ENCODE results near the gene GNB2.
"Not testable (repeated sequence)": the region's sequence is repeated elsewhere in the genome, so short reads cannot be mapped to it uniquely, and the experiment has no call there.

GNB2 gene

DNA sequence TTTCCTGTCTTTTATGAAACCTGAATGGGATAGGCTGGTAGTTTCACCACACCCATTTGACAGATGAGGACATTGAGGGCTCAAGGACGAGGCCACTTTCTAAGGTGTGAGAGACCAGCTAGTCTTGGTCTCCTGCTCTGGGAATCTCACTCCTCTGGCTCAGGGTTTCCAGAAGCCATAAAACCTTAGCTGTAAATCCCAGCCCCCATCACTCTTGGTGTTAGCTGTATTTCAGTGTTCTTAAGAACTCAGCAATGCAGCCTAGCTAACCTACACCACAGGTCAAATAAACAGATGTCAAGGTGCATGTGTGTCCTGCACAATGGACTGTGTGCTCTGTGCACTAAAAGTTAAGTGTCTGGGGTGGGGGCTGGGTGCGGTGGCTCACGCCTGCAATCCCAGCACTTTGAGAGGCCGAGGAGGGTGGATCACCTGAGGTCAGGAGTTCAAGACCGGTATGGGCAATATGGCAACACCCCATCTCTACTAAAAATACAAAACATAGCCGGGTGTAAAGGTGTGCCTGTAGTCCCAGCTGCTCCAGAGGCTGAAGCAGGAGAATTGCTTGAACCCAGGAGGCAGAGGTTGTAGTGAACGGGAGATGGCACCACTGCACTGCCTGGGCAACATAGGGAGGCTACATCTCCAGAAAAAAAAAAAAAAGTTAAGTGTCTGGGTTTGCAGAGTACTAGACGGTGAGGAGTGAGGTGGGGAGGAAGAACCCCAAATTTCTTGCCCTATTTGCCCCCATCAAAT, 46.2 kb downstream of the GNB2 start:
- DNase-seq (ENCODE audit: low read depth, low spot score): no peak
- H3K4me3 ChIP-seq (ENCODE audit: low read length): no peak overlapping the region

- no peak for DNase-seq (ENCODE audit: low read depth, low spot score)
- H3K4me3 ChIP-seq (ENCODE audit: low read length): no peak within 1 kb of the TSS
These were observed 46.7 kb downstream of the GNB2 start, which contains the start of gene EPO for GRCh38 chr7:100720279-100720670. Gene EPO (plus strand): TSS chr7:100720468. CDS start chr7:100720981, 513 bp downstream.

- DNase-seq (ENCODE audit: low read depth, low spot score): no peak
- H3K4me3 ChIP-seq (ENCODE audit: low read length): no peak overlapping the region
These were observed 47.3 kb downstream of the GNB2 start for GRCh38 chr7:100720671-100721504.

- H3K4me3 ChIP-seq (ENCODE audit: low read length): no peak overlapping the region
- DNase-seq (ENCODE audit: low read depth, low spot score): no peak
These were observed 47.9 kb downstream of the GNB2 start for GRCh38 chr7:100721505-100721812.

DNA sequence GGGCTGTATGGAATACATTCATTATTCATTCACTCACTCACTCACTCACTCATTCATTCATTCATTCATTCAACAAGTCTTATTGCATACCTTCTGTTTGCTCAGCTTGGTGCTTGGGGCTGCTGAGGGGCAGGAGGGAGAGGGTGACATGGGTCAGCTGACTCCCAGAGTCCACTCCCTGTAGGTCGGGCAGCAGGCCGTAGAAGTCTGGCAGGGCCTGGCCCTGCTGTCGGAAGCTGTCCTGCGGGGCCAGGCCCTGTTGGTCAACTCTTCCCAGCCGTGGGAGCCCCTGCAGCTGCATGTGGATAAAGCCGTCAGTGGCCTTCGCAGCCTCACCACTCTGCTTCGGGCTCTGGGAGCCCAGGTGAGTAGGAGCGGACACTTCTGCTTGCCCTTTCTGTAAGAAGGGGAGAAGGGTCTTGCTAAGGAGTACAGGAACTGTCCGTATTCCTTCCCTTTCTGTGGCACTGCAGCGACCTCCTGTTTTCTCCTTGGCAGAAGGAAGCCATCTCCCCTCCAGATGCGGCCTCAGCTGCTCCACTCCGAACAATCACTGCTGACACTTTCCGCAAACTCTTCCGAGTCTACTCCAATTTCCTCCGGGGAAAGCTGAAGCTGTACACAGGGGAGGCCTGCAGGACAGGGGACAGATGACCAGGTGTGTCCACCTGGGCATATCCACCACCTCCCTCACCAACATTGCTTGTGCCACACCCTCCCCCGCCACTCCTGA, 49.1 kb downstream of the GNB2 start:
- no peak overlapping the region for H3K4me3 ChIP-seq (ENCODE audit: low read length)
- no peak for DNase-seq (ENCODE audit: low read depth, low spot score)

DNA sequence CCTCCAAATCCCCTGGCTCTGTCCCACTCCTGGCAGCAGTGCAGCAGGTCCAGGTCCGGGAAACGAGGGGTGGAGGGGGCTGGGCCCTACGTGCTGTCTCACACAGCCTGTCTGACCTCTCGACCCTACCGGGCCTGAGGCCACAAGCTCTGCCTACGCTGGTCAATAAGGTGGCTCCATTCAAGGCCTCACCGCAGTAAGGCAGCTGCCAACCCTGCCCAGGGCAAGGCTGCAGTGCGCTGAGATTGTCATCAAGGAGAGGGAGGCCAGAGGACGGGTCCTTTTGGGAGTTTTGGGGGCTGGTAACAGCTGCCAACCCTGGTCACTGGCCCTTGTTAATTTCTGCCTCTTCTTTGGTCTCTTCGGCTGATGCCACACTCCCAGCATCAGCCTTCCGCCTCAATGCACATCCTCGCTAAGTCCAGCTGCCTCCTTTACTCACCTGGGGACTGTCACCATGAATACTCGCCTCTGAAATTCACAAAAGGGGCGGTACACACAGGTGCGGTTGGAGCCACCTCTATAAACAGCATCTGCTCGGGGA, 50.3 kb downstream of the GNB2 start:
- no peak for DNase-seq (ENCODE audit: low read depth, low spot score)

GRCh38 chr7:100724364-100724763, 50.8 kb downstream of the GNB2 start:
- not testable (repeated sequence) for H3K4me3 ChIP-seq (ENCODE audit: low read length); DNase-seq (ENCODE audit: low read depth, low spot score)

More for the DNA sequence above, 50.3 kb downstream of the GNB2 start:
- H3K4me3 ChIP-seq (ENCODE audit: low read length): no peak overlapping the region

- no peak for DNase-seq (ENCODE audit: low read depth, low spot score)
- H3K4me3 ChIP-seq (ENCODE audit: low read length): no peak overlapping the region
These were observed 53.6 kb downstream of the GNB2 start for GRCh38 chr7:100726996-100727761.

- no peak for DNase-seq (ENCODE audit: low read depth, low spot score)
- no peak overlapping the region for H3K4me3 ChIP-seq (ENCODE audit: low read length)
These were observed 54.7 kb downstream of the GNB2 start for GRCh38 chr7:100728196-100728595.
